ENCODE data around the gene TMPRSS2. TPM values are rescaled to one million over a fixed set of nuclear protein-coding genes. Genes with fewer than 3 reads are reported as not detected.

TMPRSS2 gene
- total and polyA plus RNA-seq, 12 donors: under 0.01 to 0.61 (median 0.17) TPM; not detected in 7

DNA sequence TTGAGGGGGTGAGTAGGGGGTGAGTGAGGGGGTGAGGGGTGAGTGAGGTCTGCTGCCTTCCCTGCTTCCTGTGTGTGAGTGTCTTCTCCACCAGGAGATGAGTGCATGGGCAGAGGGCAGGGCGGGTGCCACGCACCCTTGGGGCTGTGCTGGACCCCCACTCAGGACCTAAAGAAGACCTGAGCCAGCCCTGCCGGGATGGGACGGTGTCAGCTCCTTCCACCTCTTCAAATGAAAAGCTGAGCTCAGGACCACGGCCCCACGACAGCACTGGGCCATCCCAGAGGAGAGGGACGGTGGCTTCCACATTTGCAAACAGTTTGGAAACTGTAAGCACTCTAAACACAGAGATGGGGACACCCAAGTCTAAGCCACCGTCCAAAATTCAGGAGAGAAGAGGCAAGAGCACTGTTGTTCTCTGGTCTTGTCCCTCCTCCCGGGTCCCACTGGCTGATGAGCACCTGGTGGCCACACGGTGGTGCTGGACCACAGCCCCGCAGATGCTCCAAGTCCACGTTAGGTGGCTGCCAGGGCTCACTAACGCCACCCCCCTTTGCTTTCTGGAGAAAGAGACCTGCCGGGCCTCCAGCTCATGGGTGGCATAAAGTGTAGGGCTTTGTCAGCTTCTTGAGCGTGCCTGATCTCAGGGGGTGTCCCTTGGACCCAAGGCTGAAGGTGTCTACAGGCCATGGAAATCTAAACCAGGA lies 32.1 kb downstream of the TMPRSS2 start:
- intact Hi-C loops (cut with DNase I): no loop called here
- Histone ChIP-seq H3K4me3 (no peak overlapping the region), H3K27ac (no peak overlapping the region), H3K9me3 (replicated peaks in 1 of 3) (no peaks in the 10 kb centered on the region), H3K4me1 (replicated peaks in 1 of 2) (no peaks in the 10 kb centered on the region), H3K27me3 (no peaks in the 10 kb centered on the region), H3K36me3 (replicated peaks in 1 of 2) (no peaks in the 10 kb centered on the region)
- no peak for TF ChIP-seq CTCF (IDR thresholded peaks at IDR 0.05)
- no peak for TF ChIP-seq POLR2A (IDR thresholded peaks at IDR 0.05)
- DNase-seq: no peak
- WGBS, 4 donors: 77 to 85% (median 84%) methylated on average over 11 to 15 of the region's 15 CpGs

DNA sequence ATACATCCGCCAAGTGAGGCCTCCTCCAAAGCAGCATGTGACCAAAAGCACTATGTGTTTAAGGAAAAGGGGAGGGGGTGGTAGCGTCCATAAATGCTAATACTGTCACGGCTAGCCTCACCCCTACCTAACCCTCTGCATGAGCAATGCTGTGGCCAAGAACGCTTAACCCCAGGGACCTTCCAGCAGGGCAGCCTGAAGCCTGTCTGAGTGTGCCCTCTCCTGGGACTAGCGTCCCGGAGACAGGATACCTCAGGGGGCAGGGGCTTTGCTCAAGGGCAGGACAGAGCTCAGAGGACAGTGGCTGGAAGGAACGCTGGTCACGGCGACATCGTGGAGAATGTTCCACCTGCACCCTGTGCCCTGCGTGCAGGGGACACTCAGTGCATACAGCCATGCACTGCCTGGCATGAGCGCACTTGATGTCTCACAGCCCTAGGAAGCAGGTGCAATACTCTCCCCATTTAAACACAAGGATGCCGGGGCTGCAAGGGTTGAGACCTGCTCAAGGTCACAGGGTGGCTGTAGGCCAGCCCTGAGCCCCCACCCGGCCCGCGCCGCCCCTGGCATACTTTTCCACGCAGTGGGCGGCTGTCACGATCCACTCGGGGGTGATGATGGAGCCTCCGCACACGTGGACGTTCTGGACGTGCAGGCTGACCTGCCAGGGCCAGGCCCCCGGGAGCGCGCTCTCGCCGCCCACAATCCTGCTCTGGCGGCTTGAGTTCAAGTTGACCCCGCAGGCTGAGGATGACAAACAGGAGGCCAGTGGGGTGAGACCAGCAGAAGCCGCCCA lies 35.0 kb downstream of the TMPRSS2 start:
- DNase-seq: no peak
- Histone ChIP-seq H3K4me1 (replicated peaks in 1 of 2) (no peaks in the 10 kb centered on the region), H3K4me3 (no peak overlapping the region), H3K27ac (no peak overlapping the region), H3K27me3 (no peaks in the 10 kb centered on the region), H3K36me3 (replicated peaks in 1 of 2) (no peaks in the 10 kb centered on the region), H3K9me3 (replicated peaks in 1 of 3) (no peaks in the 10 kb centered on the region)
- intact Hi-C loops (cut with DNase I): no loop called here
- no peak for TF ChIP-seq CTCF (IDR thresholded peaks at IDR 0.05)
- TF ChIP-seq POLR2A (IDR thresholded peaks at IDR 0.05): no peak
- WGBS, 4 donors: 68 to 79% (median 75%) methylated on average over 11 to 33 of the region's 33 CpGs

DNA sequence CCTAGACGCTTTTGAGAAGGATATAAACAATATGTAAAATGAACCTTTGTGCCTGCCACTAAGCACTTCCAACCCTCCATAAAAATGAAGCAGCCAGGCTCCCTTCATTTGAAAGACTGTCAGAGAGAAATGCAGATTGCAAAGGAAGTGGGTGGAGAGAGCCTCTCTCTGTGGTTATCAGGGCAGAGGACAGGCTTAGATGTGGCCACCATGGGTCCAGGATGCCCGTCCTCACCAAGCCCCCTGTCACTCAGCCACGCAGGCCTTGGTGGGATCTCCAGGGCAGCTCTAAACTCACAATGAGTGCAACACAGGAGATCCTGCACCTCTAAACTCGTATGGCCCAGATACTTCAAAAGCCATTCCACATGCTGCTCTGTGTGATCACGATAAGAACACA lies 37.9 kb downstream of the TMPRSS2 start:
- no peak overlapping the region for H3K27ac ChIP-seq
- DNase-seq: no peak
- no peaks in the 10 kb centered on the region for H3K4me1 ChIP-seq (replicated peaks in 1 of 2)
- H3K9me3 ChIP-seq (replicated peaks in 1 of 3): no peaks in the 10 kb centered on the region
- H3K4me3 ChIP-seq: no peak overlapping the region
- TF ChIP-seq POLR2A (IDR thresholded peaks at IDR 0.05): no peak
- no peak for TF ChIP-seq CTCF (IDR thresholded peaks at IDR 0.05)
- no peaks in the 10 kb centered on the region for H3K36me3 ChIP-seq (replicated peaks in 1 of 2)
- intact Hi-C loops (cut with DNase I): no loop called here
- WGBS, 4 donors: 40 to 49% (median 47%) methylated on average over 3 to 5 of the region's 5 CpGs
- H3K27me3 ChIP-seq: no peaks in the 10 kb centered on the region

DNA sequence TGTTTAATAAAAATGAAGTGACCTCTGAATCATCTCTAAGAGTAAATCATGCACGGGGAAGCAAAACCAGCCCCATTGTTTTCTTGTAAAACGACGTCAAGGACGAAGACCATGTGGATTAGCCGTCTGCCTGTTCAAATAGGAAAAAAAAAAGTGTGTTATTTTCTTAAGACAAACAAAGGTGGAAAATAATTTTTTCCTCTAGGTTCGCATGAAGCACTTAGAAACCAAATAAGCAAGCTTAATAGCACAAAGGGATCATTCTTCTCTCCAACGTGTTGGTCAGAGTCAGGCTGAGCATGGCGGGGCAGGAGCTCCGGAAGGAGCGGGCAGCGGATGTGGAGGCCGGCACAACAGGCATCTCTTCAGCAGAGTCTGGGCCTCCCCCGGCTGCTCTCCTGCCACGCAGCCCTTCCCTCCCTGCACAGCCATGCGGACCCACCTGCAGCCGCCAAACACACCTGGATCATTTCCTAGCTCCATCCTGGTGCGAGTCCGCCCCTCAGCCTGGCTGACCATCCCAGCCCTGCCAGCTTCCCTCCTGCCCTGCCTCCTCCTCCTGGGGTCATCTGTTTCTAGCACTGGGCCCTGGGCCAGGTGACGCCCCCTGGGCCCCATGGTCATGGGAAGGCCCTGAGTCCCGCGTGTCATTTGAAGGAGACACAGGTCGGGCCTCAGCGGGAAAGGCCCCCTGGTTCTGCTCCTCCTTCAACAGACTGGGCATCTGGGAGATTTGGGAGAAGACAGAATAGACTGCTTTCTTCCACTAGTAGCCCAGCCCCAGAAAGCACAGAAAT lies 41.7 kb downstream of the TMPRSS2 start:
- H3K9me3 ChIP-seq (replicated peaks in 1 of 3): no peaks in the 10 kb centered on the region
- TF ChIP-seq POLR2A (IDR thresholded peaks at IDR 0.05): no peak
- no peak for TF ChIP-seq CTCF (IDR thresholded peaks at IDR 0.05)
- peak in 1 of 7 donors; percentile 43 for DNase-seq
- intact Hi-C loops (cut with DNase I): loop anchor here in 1 of 2 donors (5.0 kb wide), 1 partner anchor 184 kb away; no protein-coding TSS in a partner anchor
- 67 to 78% (median 74%) methylated on average over 16 to 23 of the region's 23 CpGs for WGBS, 4 donors
- H3K36me3 ChIP-seq (replicated peaks in 1 of 2): no peaks in the 10 kb centered on the region
- no peak overlapping the region for H3K27ac ChIP-seq
- H3K4me3 ChIP-seq: no peak overlapping the region
- H3K27me3 ChIP-seq: no peaks in the 10 kb centered on the region
- H3K4me1 ChIP-seq (replicated peaks in 1 of 2): no peaks in the 10 kb centered on the region

Measured in adrenal gland (tissue), 12 donors.